Chondrocyte (in vitro differentiated cells): ENCODE data around the gene PABPN1. TPM values are rescaled to one million over a fixed set of nuclear protein-coding genes. Genes with fewer than 3 reads are reported as not detected.

Experiments used
- DNase-seq: peaks from one replicate; pipeline ENCODE4 v3.0.0; 2021; ENCODE audit warnings: mixed read lengths, low spot score
- H3K27ac Mint-ChIP-seq: one replicate; pipeline ENCODE4 v1.8.0; 2021; ENCODE audit warnings: mild to moderate bottlenecking, moderate library complexity, mixed read lengths; ENCODE audit not compliant: unreplicated experiment
- H3K27me3 Mint-ChIP-seq: 2 replicates; pipeline ENCODE4 v1.8.0; 2021; ENCODE audit warnings: low read depth, mixed read lengths
- H3K36me3 Mint-ChIP-seq: 2 replicates; pipeline ENCODE4 v1.8.0; 2021; ENCODE audit warnings: low read depth, mixed read lengths
- H3K4me1 Mint-ChIP-seq: 2 replicates; pipeline ENCODE4 v1.8.0; 2021; ENCODE audit warnings: low read depth, mild to moderate bottlenecking, mixed read lengths
- H3K4me3 Mint-ChIP-seq: one replicate; pipeline ENCODE4 v1.8.0; 2021; ENCODE audit warnings: mild to moderate bottlenecking, moderate library complexity, mixed read lengths; ENCODE audit not compliant: unreplicated experiment
- H3K9me3 Mint-ChIP-seq: 2 replicates; pipeline ENCODE4 v1.8.0; 2021; ENCODE audit warnings: low read depth, mixed read lengths
- total RNA-seq: library from RNA; stranded (reverse); gene quantifications from 3 replicates; pipeline ENCODE4 v1.2.1, GENCODE V29; 2021
- TF ChIP-seq, protein P1 (sequence below): fragments of 200-600 bp; sonication (generic); IDR thresholded peaks from 2 replicates; pipeline ENCODE4 v1.5.0; 2021; ENCODE audit warnings: antibody characterized with exemption, mild to moderate bottlenecking, moderate library complexity

PABPN1 gene
- total RNA-seq, 1 donor from 2014 or later: 135 TPM

DNA sequence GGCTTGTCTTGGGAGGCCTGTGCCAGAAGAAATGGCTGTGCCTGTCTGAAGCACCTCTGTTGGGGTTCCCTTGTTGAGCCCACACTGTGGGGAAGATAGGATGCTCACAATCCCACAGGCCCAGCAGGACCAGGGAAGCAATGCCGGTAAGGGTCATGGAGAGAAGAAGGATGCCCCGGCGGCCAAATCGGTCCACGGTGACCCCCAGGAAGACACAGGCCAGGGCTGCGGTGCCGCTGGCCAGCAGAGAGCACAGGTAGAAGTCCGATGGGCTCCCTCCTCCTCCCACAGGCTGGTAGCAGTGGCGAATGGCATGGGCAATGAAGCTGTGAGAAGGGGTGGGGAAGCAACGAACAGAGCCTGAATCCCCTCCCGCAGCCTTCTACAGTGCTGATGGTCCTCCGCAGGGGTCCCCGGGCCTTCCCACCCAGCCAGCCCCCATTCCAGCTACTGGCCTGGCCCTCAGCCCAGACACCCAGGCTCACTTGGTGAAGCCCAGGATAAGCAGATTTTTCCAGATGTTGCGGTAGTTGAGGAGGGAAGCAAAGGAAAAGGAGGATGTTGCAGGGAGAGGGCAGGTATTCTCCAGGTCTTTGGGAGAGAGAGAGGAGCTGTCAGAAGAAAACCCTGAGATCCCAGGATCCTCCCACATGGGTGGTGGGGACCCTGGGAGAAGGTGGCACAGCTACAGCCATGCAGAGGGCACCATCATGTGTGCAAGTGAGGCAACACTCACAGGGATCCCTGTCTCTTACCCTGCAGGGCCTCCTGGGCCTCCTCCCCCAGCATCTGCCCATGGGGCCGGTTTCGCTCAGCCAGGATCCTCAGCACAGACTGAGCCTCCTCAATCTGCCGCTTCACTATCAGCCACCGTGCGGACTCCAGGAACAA, 26.4 kb downstream of the PABPN1 start:
- no peak for DNase-seq
- Mint-ChIP-seq H3K36me3 (peaks cover 7% of the 10 kb centered on the region), H3K27ac (no peak overlapping the region), H3K9me3 (no peaks in the 10 kb centered on the region), H3K4me3 (no peak overlapping the region), H3K27me3 (no peaks in the 10 kb centered on the region), H3K4me1 (peaks cover 4% of the 10 kb centered on the region)
- TF ChIP-seq, protein P1, sequence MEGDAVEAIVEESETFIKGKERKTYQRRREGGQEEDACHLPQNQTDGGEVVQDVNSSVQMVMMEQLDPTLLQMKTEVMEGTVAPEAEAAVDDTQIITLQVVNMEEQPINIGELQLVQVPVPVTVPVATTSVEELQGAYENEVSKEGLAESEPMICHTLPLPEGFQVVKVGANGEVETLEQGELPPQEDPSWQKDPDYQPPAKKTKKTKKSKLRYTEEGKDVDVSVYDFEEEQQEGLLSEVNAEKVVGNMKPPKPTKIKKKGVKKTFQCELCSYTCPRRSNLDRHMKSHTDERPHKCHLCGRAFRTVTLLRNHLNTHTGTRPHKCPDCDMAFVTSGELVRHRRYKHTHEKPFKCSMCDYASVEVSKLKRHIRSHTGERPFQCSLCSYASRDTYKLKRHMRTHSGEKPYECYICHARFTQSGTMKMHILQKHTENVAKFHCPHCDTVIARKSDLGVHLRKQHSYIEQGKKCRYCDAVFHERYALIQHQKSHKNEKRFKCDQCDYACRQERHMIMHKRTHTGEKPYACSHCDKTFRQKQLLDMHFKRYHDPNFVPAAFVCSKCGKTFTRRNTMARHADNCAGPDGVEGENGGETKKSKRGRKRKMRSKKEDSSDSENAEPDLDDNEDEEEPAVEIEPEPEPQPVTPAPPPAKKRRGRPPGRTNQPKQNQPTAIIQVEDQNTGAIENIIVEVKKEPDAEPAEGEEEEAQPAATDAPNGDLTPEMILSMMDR: no peak

GRCh38 chr14:23348297-23348655, 27.0 kb downstream of the PABPN1 start:
- Mint-ChIP-seq H3K36me3 (peaks cover 7% of the 10 kb centered on the region), H3K27ac (no peak overlapping the region), H3K27me3 (no peaks in the 10 kb centered on the region), H3K9me3 (no peaks in the 10 kb centered on the region), H3K4me1 (peaks cover 9% of the 10 kb centered on the region), H3K4me3 (no peak overlapping the region)
- DNase-seq: no peak
- TF ChIP-seq, protein P1: no peak

DNA sequence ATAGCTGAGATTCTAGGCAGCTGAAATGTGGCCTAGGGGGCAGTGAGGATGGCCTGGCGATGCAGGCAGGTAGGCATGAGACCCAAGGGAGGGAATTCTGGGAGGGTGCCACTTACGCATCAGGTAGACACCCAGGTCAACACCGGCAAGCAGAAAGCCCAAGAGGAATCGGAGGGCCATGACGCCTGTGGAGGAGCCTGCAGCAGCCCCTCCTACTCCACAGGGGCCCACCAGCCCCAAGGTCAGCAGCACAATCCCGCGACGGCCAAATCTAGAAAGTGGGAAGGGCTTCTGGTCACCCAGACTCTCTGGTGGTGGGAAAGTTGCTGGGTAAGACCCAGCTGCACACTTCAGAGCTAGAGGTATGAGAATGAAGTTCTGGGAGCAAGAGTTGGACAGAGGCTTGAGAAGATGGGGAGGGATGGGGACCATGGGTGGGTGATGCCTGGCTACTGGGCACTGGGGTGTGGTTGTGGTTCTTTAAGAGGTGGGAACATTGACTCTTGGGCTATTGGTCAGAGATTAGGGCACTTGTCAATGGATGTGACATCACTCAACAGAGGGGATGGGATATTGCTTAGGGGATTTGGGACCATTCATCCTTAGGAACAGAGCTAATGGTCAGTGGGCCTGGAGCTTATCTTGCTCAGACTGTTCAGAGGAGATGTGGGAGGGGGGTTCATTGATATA, 28.0 kb downstream of the PABPN1 start:
- no peak overlapping the region for H3K4me3 Mint-ChIP-seq
- no peaks in the 10 kb centered on the region for H3K9me3 Mint-ChIP-seq
- TF ChIP-seq, protein P1: no peak
- no peaks in the 10 kb centered on the region for H3K27me3 Mint-ChIP-seq
- H3K27ac Mint-ChIP-seq: no peak overlapping the region
- no peak for DNase-seq
- peaks cover 11% of the 10 kb centered on the region for H3K4me1 Mint-ChIP-seq
- H3K36me3 Mint-ChIP-seq: peaks cover 7% of the 10 kb centered on the region

DNA sequence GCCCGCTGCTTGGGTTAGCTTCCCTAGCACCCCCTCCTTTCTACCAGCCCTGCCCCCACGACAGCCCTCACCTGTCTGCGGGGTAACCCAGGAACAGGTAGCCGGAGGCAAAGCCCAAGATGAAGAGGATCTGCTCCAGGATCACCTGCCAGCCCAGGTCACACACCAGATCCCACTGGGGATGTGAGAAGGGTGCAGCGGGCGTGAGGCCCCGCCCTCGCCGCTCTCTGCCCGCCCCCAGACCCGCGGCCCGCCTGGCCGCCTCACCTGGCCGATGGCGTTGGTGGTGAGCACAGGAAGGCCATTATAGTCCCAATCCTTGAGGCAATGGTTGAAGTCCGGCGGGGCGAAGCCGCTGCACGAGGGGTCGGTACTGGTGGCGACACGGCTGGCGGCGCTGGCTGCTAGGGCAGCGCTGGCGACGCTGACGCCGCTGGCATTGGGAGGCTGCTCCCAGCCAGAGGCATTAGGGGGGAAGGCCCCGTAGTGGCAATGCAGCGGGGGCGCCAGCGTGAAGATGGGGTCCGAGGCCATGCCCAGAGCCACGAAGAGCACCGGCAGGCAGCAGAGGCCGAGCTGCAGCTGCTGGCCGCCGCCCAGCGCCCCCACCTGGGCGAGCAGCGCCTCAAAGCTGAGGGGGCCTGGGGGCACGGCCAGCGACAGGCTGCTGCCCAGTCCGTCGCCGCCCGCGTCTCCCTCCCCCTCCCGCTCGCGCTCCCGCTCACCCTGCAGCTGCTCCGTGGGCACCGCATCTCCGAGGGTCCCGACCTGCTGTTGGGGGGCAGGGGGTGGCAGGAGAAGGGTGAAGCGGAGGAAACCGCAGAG, 30.6 kb downstream of the PABPN1 start:
- TF ChIP-seq, protein P1: peak; percentile 68
- H3K36me3 Mint-ChIP-seq: peaks cover 10% of the 10 kb centered on the region
- H3K4me1 Mint-ChIP-seq: peaks cover 11% of the 10 kb centered on the region
- no peak overlapping the region for H3K27ac Mint-ChIP-seq
- H3K27me3 Mint-ChIP-seq: no peaks in the 10 kb centered on the region
- no peaks in the 10 kb centered on the region for H3K9me3 Mint-ChIP-seq
- no peak for DNase-seq
- H3K4me3 Mint-ChIP-seq: peak overlapping the region; percentile 73
